PC-3 (cell line): Measurements from ENCODE around the gene SAP25.
"Not testable (repeated sequence)": the region's sequence is repeated elsewhere in the genome, so short reads cannot be mapped to it uniquely, and the experiment has no call there.

ENCODE experiments used
- CTCF ChIP-seq: fragments of 300-600 bp; sonication (generic); conservative IDR thresholded peaks from 2 replicates; pipeline ENCODE4 v1.5.1; 2017; ENCODE audit warnings: antibody characterized with exemption, low read depth, mild to moderate bottlenecking, low read length
- EZH2phosphoT487 ChIP-seq: fragments of 300-600 bp; sonication (generic); IDR thresholded peaks from 2 replicates; pipeline ENCODE4 v1.6.1; 2018; ENCODE audit warnings: mild to moderate bottlenecking, antibody characterized with exemption, low read length, borderline replicate concordance

GRCh38 chr7:100541309-100541708 lies 32.4 kb downstream of the SAP25 start:
- not testable (repeated sequence) for TF ChIP-seq CTCF, EZH2phosphoT487
